ENCODE measurements around the gene CHDH. TPM values are rescaled to one million over a fixed set of nuclear protein-coding genes. Genes with fewer than 3 reads are reported as not detected.
A peak's percentile ranks its signal among the peaks of the same experiment; 100 is the strongest.

The CHDH gene
- total and polyA plus RNA-seq, 2 experiments from 2014 or later = 2.3 to 6.6 TPM

DNA sequence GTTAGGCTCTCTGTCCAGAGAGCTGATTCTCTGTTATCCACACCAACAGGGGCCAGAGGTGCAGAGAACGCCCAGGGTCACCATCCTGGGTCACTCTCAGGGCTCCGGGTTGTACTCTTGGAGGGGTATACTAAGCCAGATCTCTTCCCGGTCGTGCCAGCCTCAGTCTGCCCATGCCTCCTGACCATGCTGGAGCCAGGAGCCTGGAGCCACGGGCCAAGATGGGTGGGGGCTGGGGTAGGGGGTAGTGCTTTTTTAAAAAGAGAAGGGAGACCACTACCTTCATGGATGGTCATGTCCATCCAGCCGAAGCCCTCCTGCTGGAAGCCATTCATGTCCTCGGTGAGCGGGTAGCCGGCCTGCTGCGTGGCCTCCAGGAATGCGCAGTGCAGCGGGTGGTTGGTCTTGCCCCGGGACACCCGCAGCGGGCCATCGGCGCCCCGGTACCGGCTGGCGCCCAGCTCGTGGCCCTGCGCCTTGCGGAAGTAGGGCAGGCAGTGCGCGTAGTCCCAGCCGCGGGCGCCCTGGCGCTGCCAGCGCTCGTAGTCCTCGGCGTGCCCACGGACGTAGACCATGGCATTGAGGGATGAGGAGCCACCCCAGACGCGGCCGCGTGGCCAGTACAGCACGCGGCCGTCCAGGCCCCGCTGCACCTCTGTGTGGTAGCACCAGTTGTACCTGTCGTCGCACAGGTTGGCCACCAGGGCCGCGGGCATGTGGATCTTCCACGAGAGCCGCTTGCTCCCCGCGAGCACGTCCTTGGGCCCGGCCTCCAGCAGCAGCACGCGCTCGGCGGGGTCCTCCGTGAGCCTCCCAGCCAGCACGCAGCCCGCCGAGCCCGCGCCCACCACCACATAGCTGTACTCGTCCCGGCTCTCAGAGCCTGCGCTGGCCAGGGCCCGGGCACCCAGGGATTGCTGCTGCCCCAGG, 22.9 kb downstream of the CHDH start:
- H3K4me1 ChIP-seq (ENCODE audit: insufficient read depth) = no peaks in the 10 kb centered on the region
- H3K36me3 ChIP-seq (ENCODE audit: insufficient read depth) = no peaks in the 10 kb centered on the region; the same call in 1 of the 2 replicates
- H3K9me3 Mint-ChIP-seq = no peaks in the 10 kb centered on the region
- no peaks in the 10 kb centered on the region for H3F3A ChIP-seq (replicated peaks; ENCODE audit: low read depth)
- H3K36me3 Mint-ChIP-seq (ENCODE audit: low read depth) = peaks cover 8% of the 10 kb centered on the region; the same call in 1 of the 3 replicates
- H3K27me3 Mint-ChIP-seq (ENCODE audit: insufficient read depth, low read depth, poor library complexity) = peaks cover 2% of the 10 kb centered on the region
- H3K27ac Mint-ChIP-seq = no peak overlapping the region
- peak; percentile 82 for DNase-seq (ENCODE audit: low spot score)
- no peak overlapping the region for H3K4me3 Mint-ChIP-seq
- ATAC-seq = peak; percentile 98
- H3K27me3 ChIP-seq (ENCODE audit: insufficient read depth) = no peaks in the 10 kb centered on the region
- no peaks in the 10 kb centered on the region for H3K79me2 ChIP-seq (replicated peaks; ENCODE audit: insufficient read depth)
- H4K20me1 ChIP-seq (replicated peaks; ENCODE audit: insufficient read depth) = no peaks in the 10 kb centered on the region; the same call in 1 of the 2 replicates
- H3K9me2 ChIP-seq (ENCODE audit: insufficient read depth) = no peaks in the 10 kb centered on the region
- peaks cover 10% of the 10 kb centered on the region for H3K4me1 Mint-ChIP-seq
- H3K4me3 ChIP-seq = no peak overlapping the region
- H3K4me2 ChIP-seq = no peak overlapping the region
- no peak for TF ChIP-seq CREB1 (CRISPR knock-in tag; IDR thresholded peaks at IDR 0.05; ENCODE audit: low read depth)
- TF ChIP-seq, protein P1, sequence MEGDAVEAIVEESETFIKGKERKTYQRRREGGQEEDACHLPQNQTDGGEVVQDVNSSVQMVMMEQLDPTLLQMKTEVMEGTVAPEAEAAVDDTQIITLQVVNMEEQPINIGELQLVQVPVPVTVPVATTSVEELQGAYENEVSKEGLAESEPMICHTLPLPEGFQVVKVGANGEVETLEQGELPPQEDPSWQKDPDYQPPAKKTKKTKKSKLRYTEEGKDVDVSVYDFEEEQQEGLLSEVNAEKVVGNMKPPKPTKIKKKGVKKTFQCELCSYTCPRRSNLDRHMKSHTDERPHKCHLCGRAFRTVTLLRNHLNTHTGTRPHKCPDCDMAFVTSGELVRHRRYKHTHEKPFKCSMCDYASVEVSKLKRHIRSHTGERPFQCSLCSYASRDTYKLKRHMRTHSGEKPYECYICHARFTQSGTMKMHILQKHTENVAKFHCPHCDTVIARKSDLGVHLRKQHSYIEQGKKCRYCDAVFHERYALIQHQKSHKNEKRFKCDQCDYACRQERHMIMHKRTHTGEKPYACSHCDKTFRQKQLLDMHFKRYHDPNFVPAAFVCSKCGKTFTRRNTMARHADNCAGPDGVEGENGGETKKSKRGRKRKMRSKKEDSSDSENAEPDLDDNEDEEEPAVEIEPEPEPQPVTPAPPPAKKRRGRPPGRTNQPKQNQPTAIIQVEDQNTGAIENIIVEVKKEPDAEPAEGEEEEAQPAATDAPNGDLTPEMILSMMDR (conservative IDR thresholded peaks at IDR 0.05; ENCODE audit: low read depth in 2 of 2) = peak in 1 of 2 experiments; percentile 23; a peak in 1 of 4 replicates
- no peak overlapping the region for H3K27ac ChIP-seq (ENCODE audit: low read depth)
- no peak overlapping the region for H2AFZ ChIP-seq

DNA sequence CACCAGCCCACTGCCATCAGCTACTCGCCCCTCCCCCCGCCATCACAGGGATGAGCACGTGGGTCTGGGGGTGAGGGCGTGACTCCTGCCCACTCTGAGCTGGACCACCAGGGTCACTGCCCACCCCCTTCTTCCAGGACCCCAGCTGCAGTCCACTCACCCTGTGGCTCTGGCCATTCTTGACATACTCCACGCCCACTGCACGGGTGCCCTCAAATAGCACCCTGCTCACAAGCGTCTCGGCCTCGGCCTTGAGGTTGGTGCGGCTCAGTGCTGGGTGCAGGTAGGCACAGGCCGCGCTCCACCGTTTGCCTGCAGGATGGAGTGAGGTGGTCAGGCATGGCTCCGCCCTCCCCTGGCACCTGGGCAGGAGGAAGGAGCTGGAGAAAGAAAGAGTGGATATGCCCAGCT, 23.9 kb downstream of the CHDH start:
- TF ChIP-seq, protein P2, sequence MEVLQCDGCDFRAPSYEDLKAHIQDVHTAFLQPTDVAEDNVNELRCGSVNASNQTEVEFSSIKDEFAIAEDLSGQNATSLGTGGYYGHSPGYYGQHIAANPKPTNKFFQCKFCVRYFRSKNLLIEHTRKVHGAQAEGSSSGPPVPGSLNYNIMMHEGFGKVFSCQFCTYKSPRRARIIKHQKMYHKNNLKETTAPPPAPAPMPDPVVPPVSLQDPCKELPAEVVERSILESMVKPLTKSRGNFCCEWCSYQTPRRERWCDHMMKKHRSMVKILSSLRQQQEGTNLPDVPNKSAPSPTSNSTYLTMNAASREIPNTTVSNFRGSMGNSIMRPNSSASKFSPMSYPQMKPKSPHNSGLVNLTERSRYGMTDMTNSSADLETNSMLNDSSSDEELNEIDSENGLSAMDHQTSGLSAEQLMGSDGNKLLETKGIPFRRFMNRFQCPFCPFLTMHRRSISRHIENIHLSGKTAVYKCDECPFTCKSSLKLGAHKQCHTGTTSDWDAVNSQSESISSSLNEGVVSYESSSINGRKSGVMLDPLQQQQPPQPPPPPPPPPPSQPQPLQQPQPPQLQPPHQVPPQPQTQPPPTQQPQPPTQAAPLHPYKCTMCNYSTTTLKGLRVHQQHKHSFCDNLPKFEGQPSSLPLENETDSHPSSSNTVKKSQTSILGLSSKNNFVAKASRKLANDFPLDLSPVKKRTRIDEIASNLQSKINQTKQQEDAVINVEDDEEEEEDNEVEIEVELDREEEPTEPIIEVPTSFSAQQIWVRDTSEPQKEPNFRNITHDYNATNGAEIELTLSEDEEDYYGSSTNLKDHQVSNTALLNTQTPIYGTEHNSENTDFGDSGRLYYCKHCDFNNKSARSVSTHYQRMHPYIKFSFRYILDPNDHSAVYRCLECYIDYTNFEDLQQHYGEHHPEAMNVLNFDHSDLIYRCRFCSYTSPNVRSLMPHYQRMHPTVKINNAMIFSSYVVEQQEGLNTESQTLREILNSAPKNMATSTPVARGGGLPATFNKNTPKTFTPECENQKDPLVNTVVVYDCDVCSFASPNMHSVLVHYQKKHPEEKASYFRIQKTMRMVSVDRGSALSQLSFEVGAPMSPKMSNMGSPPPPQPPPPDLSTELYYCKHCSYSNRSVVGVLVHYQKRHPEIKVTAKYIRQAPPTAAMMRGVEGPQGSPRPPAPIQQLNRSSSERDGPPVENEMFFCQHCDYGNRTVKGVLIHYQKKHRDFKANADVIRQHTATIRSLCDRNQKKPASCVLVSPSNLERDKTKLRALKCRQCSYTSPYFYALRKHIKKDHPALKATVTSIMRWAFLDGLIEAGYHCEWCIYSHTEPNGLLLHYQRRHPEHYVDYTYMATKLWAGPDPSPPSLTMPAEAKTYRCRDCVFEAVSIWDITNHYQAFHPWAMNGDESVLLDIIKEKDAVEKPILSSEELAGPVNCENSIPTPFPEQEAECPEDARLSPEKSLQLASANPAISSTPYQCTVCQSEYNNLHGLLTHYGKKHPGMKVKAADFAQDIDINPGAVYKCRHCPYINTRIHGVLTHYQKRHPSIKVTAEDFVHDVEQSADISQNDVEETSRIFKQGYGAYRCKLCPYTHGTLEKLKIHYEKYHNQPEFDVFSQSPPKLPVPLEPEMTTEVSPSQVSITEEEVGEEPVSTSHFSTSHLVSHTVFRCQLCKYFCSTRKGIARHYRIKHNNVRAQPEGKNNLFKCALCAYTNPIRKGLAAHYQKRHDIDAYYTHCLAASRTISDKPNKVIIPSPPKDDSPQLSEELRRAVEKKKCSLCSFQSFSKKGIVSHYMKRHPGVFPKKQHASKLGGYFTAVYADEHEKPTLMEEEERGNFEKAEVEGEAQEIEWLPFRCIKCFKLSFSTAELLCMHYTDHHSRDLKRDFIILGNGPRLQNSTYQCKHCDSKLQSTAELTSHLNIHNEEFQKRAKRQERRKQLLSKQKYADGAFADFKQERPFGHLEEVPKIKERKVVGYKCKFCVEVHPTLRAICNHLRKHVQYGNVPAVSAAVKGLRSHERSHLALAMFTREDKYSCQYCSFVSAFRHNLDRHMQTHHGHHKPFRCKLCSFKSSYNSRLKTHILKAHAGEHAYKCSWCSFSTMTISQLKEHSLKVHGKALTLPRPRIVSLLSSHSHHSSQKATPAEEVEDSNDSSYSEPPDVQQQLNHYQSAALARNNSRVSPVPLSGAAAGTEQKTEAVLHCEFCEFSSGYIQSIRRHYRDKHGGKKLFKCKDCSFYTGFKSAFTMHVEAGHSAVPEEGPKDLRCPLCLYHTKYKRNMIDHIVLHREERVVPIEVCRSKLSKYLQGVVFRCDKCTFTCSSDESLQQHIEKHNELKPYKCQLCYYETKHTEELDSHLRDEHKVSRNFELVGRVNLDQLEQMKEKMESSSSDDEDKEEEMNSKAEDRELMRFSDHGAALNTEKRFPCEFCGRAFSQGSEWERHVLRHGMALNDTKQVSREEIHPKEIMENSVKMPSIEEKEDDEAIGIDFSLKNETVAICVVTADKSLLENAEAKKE (CRISPR knock-in tag; IDR thresholded peaks at IDR 0.05) = no peak
- DNase-seq (ENCODE audit: low spot score) (no peak), ATAC-seq (no peak)
- Histone ChIP-seq H2AFZ (no peak overlapping the region), H3F3A (replicated peaks; ENCODE audit: low read depth) (no peaks in the 10 kb centered on the region), H3K4me2 (no peak overlapping the region), H3K27me3 (ENCODE audit: insufficient read depth) (no peaks in the 10 kb centered on the region), H3K79me2 (replicated peaks; ENCODE audit: insufficient read depth) (no peaks in the 10 kb centered on the region), H3K27ac (ENCODE audit: low read depth) (no peak overlapping the region), H3K4me1 (ENCODE audit: insufficient read depth) (no peaks in the 10 kb centered on the region), H4K20me1 (replicated peaks; ENCODE audit: insufficient read depth) (no peaks in the 10 kb centered on the region; the same call in 1 of the 2 replicates), H3K9me2 (ENCODE audit: insufficient read depth) (no peaks in the 10 kb centered on the region), H3K36me3 (ENCODE audit: insufficient read depth) (no peaks in the 10 kb centered on the region; the same call in 1 of the 2 replicates), H3K4me3 (no peak overlapping the region)
- Mint-ChIP-seq H3K27me3 (ENCODE audit: insufficient read depth, low read depth, poor library complexity) (peaks cover 2% of the 10 kb centered on the region), H3K4me3 (no peak overlapping the region), H3K9me3 (no peaks in the 10 kb centered on the region), H3K4me1 (peaks cover 10% of the 10 kb centered on the region), H3K36me3 (ENCODE audit: low read depth) (peaks cover 12% of the 10 kb centered on the region; the same call in 1 of the 3 replicates), H3K27ac (no peak overlapping the region)
